Activated CD4-positive, alpha-beta T cell treated with anti-CD3 and anti-CD28 coated beads, Interleukin-2, amount 10 ng/mL, durations not matched to agents 7 days and 5 days (primary cell): ENCODE results near the gene RREB1. TPM values are rescaled to one million over a fixed set of nuclear protein-coding genes. Genes with fewer than 3 reads are reported as not detected.
A peak's percentile ranks its signal among the peaks of the same experiment; 100 is the strongest.

Experiments used
- CTCF ChIA-PET: fragments of 350-600 bp; sonication (Branson Sonifier 250); formaldehyde crosslinking; loops from one replicate; lab custom pipeline; 2021; ENCODE audit warnings: antibody characterized with exemption; lab: Charles Lee
- POLR2A ChIA-PET: fragments of 350-600 bp; sonication (Branson Sonifier 250); formaldehyde crosslinking; loops from one replicate; lab custom pipeline; 2021; ENCODE audit warnings: antibody characterized with exemption; lab: Charles Lee
- DNase-seq: peaks from one replicate; pipeline ENCODE4 v3.0.0-alpha.2; 2020
- H3K27ac Mint-ChIP-seq: one replicate; pipeline ENCODE4 v1.8.0; 2021; ENCODE audit warnings: mild to moderate bottlenecking, moderate library complexity, mixed read lengths
- H3K27me3 Mint-ChIP-seq: one replicate; pipeline ENCODE4 v1.8.0; 2021; ENCODE audit warnings: mixed read lengths
- H3K36me3 Mint-ChIP-seq: one replicate; pipeline ENCODE4 v1.8.0; 2021; ENCODE audit warnings: low read depth, mixed read lengths
- H3K4me1 Mint-ChIP-seq: one replicate; pipeline ENCODE4 v1.8.0; 2021; ENCODE audit warnings: mixed read lengths
- H3K4me3 Mint-ChIP-seq: one replicate; pipeline ENCODE4 v1.8.0; 2021; ENCODE audit warnings: mild to moderate bottlenecking, moderate library complexity, mixed read lengths
- H3K9me3 Mint-ChIP-seq: one replicate; pipeline ENCODE4 v1.8.0; 2021; ENCODE audit warnings: mixed read lengths
- total RNA-seq, 2 experiments: library from RNA; stranded (reverse); gene quantifications; one replicate each; pipeline ENCODE4 v1.2.3, GENCODE V29; 2021

Gene RREB1
- total RNA-seq, 2 experiments from 2014 or later = 27.2 to 30.1 TPM

DNA sequence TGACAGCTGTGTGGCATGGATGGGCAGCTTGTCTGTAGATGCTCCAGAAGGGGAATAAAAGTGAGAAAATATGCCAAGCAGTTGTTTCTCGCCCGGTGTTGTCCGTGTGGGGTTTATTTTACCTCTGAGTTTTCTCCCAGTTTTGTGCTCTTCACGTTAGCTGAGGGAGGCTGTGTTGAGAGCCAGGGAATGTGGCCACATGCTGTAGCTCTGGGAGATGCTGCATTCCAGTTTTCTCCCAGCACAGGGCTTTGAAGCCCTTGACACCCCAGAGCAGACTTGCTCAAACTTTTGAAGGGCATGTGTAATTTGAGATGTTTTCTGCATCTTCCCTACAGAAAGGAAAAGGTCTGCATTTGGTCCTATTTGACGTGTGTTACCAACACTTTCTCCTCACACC lies 67.7 kb downstream of the RREB1 start:
- Mint-ChIP-seq H3K27ac (no peak overlapping the region), H3K9me3 (no peaks in the 10 kb centered on the region), H3K4me1 (peaks cover 2% of the 10 kb centered on the region), H3K4me3 (no peak overlapping the region), H3K27me3 (no peaks in the 10 kb centered on the region), H3K36me3 (peaks cover 21% of the 10 kb centered on the region)
- DNase-seq = no peak
- CTCF ChIA-PET = no interaction called here
- POLR2A ChIA-PET = no interaction called here

DNA sequence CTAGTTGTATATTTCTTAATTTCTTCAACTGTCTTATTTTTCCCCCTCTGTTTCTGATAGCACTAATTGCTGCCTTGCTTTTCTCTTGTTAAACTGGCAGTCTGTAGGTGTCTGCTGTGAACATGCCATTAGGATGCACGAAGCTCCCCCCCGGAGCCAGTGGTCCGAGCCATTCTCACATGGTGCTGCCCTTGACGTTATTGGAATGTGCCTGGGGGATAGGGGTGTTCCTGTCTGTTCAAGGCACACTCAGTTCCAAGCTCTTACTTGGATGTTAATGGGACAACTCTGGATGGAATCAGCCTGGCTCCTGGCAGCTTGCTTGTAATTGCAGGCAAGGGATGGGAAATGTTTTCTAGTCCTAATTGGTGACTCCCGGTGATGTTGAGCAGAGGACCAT lies 68.4 kb downstream of the RREB1 start:
- H3K36me3 Mint-ChIP-seq = peaks cover 28% of the 10 kb centered on the region
- H3K4me1 Mint-ChIP-seq = peaks cover 2% of the 10 kb centered on the region
- CTCF ChIA-PET = interaction anchor here (0.8 kb wide), 1 partner anchor 73 kb away, joined by 3 read pairs; no protein-coding TSS in a partner anchor
- no peak overlapping the region for H3K27ac Mint-ChIP-seq
- no peak for DNase-seq
- no peaks in the 10 kb centered on the region for H3K27me3 Mint-ChIP-seq
- POLR2A ChIA-PET = interaction anchor here (0.6 kb wide), 1 partner anchor 99 kb away, joined by 3 read pairs; no protein-coding TSS in a partner anchor
- H3K4me3 Mint-ChIP-seq = no peak overlapping the region
- no peaks in the 10 kb centered on the region for H3K9me3 Mint-ChIP-seq

DNA sequence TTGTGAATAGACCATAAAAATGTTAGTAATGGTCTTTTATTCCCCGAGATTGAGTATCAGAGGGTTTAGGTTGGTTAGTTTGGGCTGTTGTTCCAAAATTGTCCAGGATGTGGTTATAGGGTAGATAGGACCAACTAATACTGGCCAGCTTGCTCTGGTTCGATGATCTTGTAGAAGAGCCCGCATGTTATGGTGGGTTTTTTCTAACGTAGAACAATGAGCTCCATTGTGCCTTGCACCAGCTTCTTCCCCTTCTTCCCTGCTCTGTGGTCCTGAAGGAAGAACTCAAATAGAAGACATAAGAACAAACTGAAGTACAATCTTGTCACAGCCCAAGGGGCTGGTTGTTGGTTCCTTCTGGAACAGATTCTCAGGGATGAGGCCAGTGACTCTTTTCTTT lies 70.5 kb downstream of the RREB1 start:
- peaks cover 43% of the 10 kb centered on the region for H3K36me3 Mint-ChIP-seq
- POLR2A ChIA-PET = no interaction called here

DNA sequence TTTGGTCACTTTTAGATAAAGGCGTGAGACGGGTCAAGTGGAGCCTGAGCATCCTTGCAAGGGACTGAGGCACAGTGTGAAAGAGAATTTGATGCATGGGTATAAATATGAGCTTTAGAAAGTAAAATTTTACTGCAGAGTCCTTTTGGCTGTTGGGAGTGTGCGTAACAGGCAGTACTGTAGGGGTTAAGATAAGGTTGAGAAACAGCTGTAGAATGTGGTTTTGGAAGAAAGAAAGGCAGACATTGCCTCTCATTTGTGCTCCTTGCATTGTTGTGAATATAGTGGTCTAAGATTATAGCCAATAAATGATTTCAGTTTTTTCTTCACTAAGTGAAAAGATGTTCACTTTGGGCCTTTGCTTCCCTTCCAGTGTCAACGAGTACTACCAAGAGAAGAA lies 73.0 kb downstream of the RREB1 start:
- ChIA-PET POLR2A (no interaction called here), CTCF (interaction anchor here (1.0 kb wide), 1 partner anchor 12 kb away, joined by 3 read pairs; no protein-coding TSS in a partner anchor)
- H3K27me3 Mint-ChIP-seq = no peaks in the 10 kb centered on the region
- no peak overlapping the region for H3K4me3 Mint-ChIP-seq
- no peaks in the 10 kb centered on the region for H3K9me3 Mint-ChIP-seq
- no peaks in the 10 kb centered on the region for H3K4me1 Mint-ChIP-seq
- DNase-seq = no peak
- peaks cover 62% of the 10 kb centered on the region for H3K36me3 Mint-ChIP-seq
- no peak overlapping the region for H3K27ac Mint-ChIP-seq

More for the DNA sequence above, 70.5 kb downstream of the RREB1 start:
- no peak overlapping the region for H3K4me3 Mint-ChIP-seq
- H3K27me3 Mint-ChIP-seq = no peaks in the 10 kb centered on the region
- H3K4me1 Mint-ChIP-seq = no peaks in the 10 kb centered on the region
- CTCF ChIA-PET = interaction anchor here (1.9 kb wide), 1 partner anchor 25 kb away, joined by 4 read pairs; no protein-coding TSS in a partner anchor
- no peak for DNase-seq
- no peaks in the 10 kb centered on the region for H3K9me3 Mint-ChIP-seq
- no peak overlapping the region for H3K27ac Mint-ChIP-seq

DNA sequence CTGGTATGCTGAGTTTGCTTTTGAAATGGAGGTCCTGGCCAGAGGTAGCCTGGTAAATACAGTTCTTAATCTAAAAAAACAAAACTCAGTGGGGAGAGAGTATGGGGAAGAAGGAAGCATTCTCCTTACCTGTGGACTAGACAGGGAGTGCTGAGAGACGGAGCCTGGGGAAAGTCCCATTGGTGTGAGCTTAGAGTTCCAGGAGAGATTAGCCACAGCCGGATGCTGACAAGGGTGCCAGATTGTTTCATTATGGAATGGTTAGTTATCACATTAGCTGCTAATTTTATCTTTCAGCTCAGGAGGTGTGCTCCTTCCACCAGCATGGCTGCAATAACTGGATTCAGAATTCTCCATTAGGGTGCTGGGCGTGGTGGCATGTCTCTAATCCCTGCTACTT lies 75.9 kb downstream of the RREB1 start:
- Mint-ChIP-seq H3K4me3 (no peak overlapping the region), H3K36me3 (peaks cover 65% of the 10 kb centered on the region), H3K9me3 (no peaks in the 10 kb centered on the region), H3K27ac (no peak overlapping the region), H3K27me3 (no peaks in the 10 kb centered on the region), H3K4me1 (peaks cover 2% of the 10 kb centered on the region)
- CTCF ChIA-PET = interaction anchor here (0.6 to 0.9 kb wide), 2 partner anchors 12 to 23 kb away, joined by 3 read pairs; no protein-coding TSS in a partner anchor
- no peak for DNase-seq
- POLR2A ChIA-PET = no interaction called here

DNA sequence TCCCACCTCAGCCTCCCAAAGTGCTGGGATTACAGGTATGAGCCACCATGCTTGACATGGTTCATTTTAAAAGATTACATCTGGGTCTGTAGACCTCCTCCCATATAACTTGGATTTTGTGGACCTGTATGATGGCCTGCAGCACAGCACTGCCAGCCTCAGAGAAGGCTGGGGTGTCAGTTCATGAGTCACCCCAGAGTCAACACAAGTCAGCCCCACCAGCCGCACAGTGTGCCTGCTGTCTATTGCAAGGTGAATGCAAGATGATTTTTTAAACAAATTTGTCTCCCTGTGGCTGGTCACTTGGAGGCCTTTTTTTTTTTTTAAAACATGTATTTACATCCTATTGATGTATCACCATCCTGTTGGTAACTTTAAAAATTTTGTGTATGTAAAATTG lies 76.7 kb downstream of the RREB1 start:
- H3K36me3 Mint-ChIP-seq = peaks cover 67% of the 10 kb centered on the region
- H3K4me1 Mint-ChIP-seq = peaks cover 2% of the 10 kb centered on the region
- no peaks in the 10 kb centered on the region for H3K9me3 Mint-ChIP-seq
- ChIA-PET CTCF (no interaction called here), POLR2A (no interaction called here)
- no peak overlapping the region for H3K27ac Mint-ChIP-seq
- H3K27me3 Mint-ChIP-seq = no peaks in the 10 kb centered on the region
- no peak for DNase-seq
- no peak overlapping the region for H3K4me3 Mint-ChIP-seq

DNA sequence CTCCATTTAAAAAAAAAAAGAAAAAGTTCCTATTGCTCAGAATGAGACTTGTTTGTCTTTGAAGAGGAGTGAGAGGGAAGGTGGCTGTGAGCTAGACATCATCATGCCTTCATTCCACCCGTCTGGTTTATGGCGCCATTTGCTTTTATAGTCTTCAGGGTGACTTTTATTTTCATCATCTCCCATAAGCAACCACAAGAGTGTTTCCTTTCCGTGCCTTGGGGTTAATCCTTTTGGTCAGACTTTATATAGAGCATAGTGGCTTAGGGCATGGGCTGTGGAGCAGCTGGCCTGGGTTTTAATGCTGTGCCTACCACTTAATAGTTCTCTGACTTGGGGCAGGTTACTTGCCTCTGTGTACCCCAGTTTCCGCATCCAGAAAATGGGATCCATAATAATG lies 77.8 kb downstream of the RREB1 start:
- Mint-ChIP-seq H3K4me1 (peaks cover 2% of the 10 kb centered on the region), H3K4me3 (no peak overlapping the region), H3K36me3 (peaks cover 60% of the 10 kb centered on the region), H3K27ac (no peak overlapping the region), H3K9me3 (no peaks in the 10 kb centered on the region), H3K27me3 (no peaks in the 10 kb centered on the region)
- DNase-seq = no peak
- ChIA-PET CTCF (interaction anchor here (0.6 kb wide), 1 partner anchor 505 kb away, joined by 4 read pairs; no protein-coding TSS in a partner anchor), POLR2A (no interaction called here)

DNA sequence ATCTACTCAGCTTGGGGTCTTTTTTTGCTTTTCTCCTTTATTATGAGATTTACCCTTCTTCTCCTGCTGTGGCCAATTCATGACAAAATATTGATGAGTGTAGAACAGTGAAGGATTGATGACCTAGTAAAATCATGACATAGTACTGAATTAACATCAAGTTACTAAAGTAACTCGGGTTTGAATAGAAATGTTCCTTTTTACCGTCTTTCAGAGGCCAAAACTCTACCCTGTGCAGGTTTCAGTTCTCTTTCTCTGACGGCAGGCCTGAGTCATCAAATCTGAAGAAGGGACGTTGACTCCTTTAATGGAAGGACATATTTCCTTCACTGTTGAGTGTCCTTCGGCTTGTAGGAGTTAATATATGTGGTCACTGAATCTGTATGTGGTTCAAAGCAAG lies 80.7 kb downstream of the RREB1 start:
- Mint-ChIP-seq H3K36me3 (peaks cover 61% of the 10 kb centered on the region), H3K4me1 (peaks cover 2% of the 10 kb centered on the region), H3K27ac (no peak overlapping the region), H3K9me3 (no peaks in the 10 kb centered on the region), H3K27me3 (no peaks in the 10 kb centered on the region), H3K4me3 (no peak overlapping the region)
- POLR2A ChIA-PET = no interaction called here
- CTCF ChIA-PET = interaction anchor here (1.5 kb wide), 1 partner anchor 8 kb away, joined by 3 read pairs; no protein-coding TSS in a partner anchor
- no peak for DNase-seq

DNA sequence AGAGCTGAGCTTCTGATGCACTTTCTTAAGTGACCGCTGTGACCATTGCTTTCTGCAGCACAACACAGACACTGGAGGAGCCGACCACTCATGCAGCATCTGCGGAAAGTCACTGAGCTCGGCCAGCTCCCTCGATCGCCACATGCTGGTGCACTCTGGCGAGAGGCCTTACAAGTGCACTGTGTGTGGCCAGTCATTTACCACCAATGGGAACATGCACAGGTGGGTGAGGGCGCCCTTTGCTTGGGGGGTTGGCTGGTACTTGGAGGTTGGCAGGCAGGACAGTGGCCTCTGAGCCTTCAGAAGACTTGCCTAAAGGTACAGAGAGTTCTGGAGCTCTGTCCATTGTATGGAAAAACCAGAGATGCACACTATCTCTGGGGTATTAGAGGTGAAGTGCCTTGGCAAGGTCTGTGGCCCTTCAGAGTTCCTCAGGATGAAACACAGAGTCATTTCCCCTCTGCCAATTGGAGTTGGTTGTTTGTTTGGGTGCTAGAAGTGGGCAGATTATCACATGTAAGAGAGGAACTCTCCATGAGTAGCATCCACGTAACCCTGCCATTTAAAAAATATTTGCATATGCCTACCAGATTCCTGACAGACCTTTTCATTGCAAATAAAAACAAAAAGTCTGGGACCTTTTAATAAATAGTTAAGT lies 81.5 kb downstream of the RREB1 start:
- Mint-ChIP-seq H3K4me3 (no peak overlapping the region), H3K27me3 (no peaks in the 10 kb centered on the region), H3K36me3 (peaks cover 60% of the 10 kb centered on the region), H3K27ac (no peak overlapping the region), H3K4me1 (peaks cover 2% of the 10 kb centered on the region), H3K9me3 (no peaks in the 10 kb centered on the region)
- POLR2A ChIA-PET = no interaction called here
- no peak for DNase-seq
- CTCF ChIA-PET = interaction anchor here (1.3 kb wide), 1 partner anchor 36 kb away, joined by 3 read pairs; no protein-coding TSS in a partner anchor

DNA sequence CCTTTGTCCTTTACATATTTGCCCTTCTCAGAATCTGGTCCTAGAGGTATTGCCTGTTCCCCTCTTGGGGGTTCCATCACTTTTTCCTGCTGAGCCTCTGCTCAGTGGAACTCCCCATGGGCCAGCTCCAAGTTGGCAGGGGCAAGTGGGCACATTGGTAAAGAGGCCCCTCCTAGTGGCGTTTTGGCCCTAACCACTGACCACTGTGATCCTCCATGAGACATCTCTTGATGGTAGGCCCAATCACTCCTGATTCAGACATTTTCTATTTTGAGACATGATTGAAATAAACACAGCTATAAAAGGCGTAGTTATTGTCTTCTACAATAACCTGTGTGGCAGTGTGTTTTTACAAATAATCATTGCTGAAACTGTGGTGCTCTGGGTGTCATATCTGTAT lies 83.0 kb downstream of the RREB1 start:
- POLR2A ChIA-PET = no interaction called here
- no peak overlapping the region for H3K27ac Mint-ChIP-seq

DNA sequence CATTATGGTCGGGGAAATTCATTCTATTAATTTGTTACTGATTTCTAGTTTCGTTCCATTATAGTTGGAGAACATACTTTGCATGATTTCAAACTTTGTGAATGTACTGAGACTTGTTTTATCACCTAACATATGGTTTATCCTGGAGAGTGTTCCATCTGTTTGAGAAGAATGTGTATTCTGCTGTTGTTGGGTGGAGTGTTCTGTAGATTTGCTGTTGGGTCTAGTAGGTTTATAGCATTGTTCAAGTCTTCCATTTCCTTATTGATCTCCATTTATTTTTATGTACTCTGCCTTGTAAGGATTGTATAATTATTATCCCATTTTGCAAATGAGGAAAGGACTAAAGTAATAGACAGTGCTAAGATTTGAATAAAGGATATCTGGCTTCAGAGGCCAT lies 85.4 kb downstream of the RREB1 start:
- peaks cover 54% of the 10 kb centered on the region for H3K36me3 Mint-ChIP-seq
- H3K27me3 Mint-ChIP-seq = no peaks in the 10 kb centered on the region
- no peak for DNase-seq
- ChIA-PET POLR2A (no interaction called here), CTCF (interaction anchor here (1.0 kb wide), 1 partner anchor 12 kb away, joined by 3 read pairs; no protein-coding TSS in a partner anchor)
- H3K27ac Mint-ChIP-seq = no peak overlapping the region
- H3K4me3 Mint-ChIP-seq = no peak overlapping the region
- H3K9me3 Mint-ChIP-seq = no peaks in the 10 kb centered on the region
- H3K4me1 Mint-ChIP-seq = peaks cover 32% of the 10 kb centered on the region

More for the DNA sequence above, 83.0 kb downstream of the RREB1 start:
- CTCF ChIA-PET = no interaction called here
- H3K4me3 Mint-ChIP-seq = no peak overlapping the region
- peaks cover 56% of the 10 kb centered on the region for H3K36me3 Mint-ChIP-seq
- no peaks in the 10 kb centered on the region for H3K9me3 Mint-ChIP-seq
- no peak for DNase-seq
- H3K27me3 Mint-ChIP-seq = no peaks in the 10 kb centered on the region
- peaks cover 17% of the 10 kb centered on the region for H3K4me1 Mint-ChIP-seq

DNA sequence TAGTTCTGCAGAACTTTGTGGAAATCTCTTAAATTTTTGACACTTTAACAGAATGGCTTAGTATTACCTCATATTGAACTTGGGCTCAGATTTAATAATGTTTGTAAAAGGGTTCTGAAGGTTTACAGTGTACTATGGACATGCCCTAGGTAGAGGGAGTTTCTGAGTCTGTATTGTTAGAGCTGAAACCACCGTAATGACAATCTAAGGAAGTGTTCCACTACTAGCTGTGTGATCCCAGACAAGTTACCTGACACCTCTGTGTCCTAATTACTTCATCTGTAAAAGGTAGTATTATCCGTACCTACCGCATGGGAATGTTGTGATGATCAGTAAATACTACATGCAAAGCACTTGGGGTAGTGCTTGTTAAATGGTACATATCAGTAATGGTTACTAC lies 86.9 kb downstream of the RREB1 start:
- Mint-ChIP-seq H3K9me3 (no peaks in the 10 kb centered on the region), H3K4me1 (peaks cover 32% of the 10 kb centered on the region), H3K36me3 (peaks cover 45% of the 10 kb centered on the region), H3K27ac (no peak overlapping the region), H3K27me3 (no peaks in the 10 kb centered on the region), H3K4me3 (no peak overlapping the region)
- DNase-seq = no peak
- POLR2A ChIA-PET = no interaction called here
- CTCF ChIA-PET = no interaction called here

DNA sequence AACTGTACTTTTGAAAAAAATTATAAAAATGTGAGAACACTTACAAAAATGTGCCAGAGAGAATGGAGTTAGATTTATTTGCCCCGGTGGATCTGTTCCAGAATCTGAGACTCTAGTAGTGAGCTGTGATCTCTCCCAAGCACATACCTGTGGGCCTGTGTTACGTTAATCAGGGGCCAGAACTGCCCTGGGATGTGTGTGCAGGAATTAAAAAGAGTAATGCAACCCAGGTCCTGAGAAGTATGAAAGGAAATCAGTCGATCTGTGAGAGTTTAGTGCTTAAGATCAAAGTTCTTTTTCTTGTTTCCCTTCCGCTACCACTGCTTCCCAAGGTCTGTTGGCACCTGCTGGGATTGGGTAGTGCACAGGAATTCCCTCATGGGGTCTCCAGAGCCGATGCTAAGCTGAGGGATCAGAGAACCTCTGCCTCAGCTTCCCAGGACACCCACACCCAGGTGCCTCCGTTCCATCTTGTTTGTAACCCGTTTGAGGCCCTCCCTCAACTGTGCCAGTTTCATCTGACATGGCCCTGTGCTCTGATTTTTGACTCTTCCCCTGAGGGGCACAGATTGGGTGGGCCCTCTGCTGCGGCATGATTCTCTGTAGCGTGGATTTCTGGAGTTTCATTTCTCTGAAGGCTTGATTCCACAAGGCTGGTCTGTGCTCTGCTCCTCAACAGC lies 87.7 kb downstream of the RREB1 start:
- H3K4me3 Mint-ChIP-seq = peak overlapping the region; percentile 47
- H3K27ac Mint-ChIP-seq = peak overlapping the region; percentile 85
- POLR2A ChIA-PET = no interaction called here

More for the DNA sequence above, 87.7 kb downstream of the RREB1 start:
- Mint-ChIP-seq H3K9me3 (no peaks in the 10 kb centered on the region), H3K4me1 (peaks cover 32% of the 10 kb centered on the region), H3K36me3 (peaks cover 45% of the 10 kb centered on the region), H3K27me3 (no peaks in the 10 kb centered on the region)
- CTCF ChIA-PET = no interaction called here
- no peak for DNase-seq
